Hepatocyte (in vitro differentiated cells): ENCODE data around the gene B2M. TPM values are rescaled to one million over a fixed set of nuclear protein-coding genes. Genes with fewer than 3 reads are reported as not detected.
A peak's percentile ranks its signal among the peaks of the same experiment; 100 is the strongest.

ENCODE experiments used
- DNase-seq: peaks from one replicate; pipeline ENCODE4 v3.0.0-alpha.2; 2016; ENCODE audit warnings: low spot score
- H2AFZ ChIP-seq: fragments of 200-600 bp; sonication (generic); 2 replicates; pipeline ENCODE4 v1.6.0; 2016; ENCODE audit warnings: antibody characterized with exemption, mild to moderate bottlenecking
- H3K27ac ChIP-seq: fragments of 200-600 bp; sonication (generic); 2 replicates; pipeline ENCODE4 v1.5.1; 2016; ENCODE audit warnings: mild to moderate bottlenecking
- H3K27me3 ChIP-seq: fragments of 200-600 bp; sonication (generic); 2 replicates; pipeline ENCODE4 v1.6.1; 2016
- H3K36me3 ChIP-seq: fragments of 200-600 bp; sonication (generic); replicated peaks from 2 replicates; pipeline ENCODE4 v1.5.1; 2016; ENCODE audit warnings: low read depth; ENCODE audit not compliant: insufficient read depth
- H3K4me1 ChIP-seq: fragments of 200-600 bp; sonication (generic); 2 replicates; pipeline ENCODE4 v1.5.1; 2016; ENCODE audit warnings: mild to moderate bottlenecking, moderate library complexity; ENCODE audit not compliant: insufficient read depth
- H3K4me2 ChIP-seq: fragments of 200-600 bp; sonication (generic); 2 replicates; pipeline ENCODE4 v1.6.0; 2016
- H3K4me3 ChIP-seq: fragments of 200-600 bp; sonication (generic); 2 replicates; pipeline ENCODE4 v1.5.1; 2016; ENCODE audit warnings: mild to moderate bottlenecking
- H3K79me2 ChIP-seq: fragments of 200-600 bp; sonication (generic); 2 replicates; pipeline ENCODE4 v1.6.0; 2017; ENCODE audit warnings: mild to moderate bottlenecking
- H3K9me2 ChIP-seq: fragments of 200-600 bp; sonication (generic); replicated peaks from 2 replicates; pipeline ENCODE4 v1.6.0; 2017; ENCODE audit warnings: mild to moderate bottlenecking; ENCODE audit not compliant: insufficient read depth
- H3K9me3 ChIP-seq: fragments of 200-600 bp; sonication (generic); 2 replicates; pipeline ENCODE4 v1.5.1; 2016; ENCODE audit warnings: low read depth, mild to moderate bottlenecking
- H4K20me1 ChIP-seq: fragments of 200-600 bp; sonication (generic); 2 replicates; pipeline ENCODE4 v1.6.0; 2016; ENCODE audit warnings: mild to moderate bottlenecking; ENCODE audit not compliant: insufficient read depth, poor library complexity, severe bottlenecking
- CTCF ChIP-seq: fragments of 200-600 bp; sonication (generic); IDR thresholded peaks from 2 replicates; pipeline ENCODE4 v1.5.1; 2016; ENCODE audit warnings: antibody characterized with exemption, mild to moderate bottlenecking; ENCODE audit not compliant: poor library complexity
- EZH2 ChIP-seq: fragments of 200-600 bp; sonication (generic); IDR thresholded peaks from 2 replicates; pipeline ENCODE4 v1.6.1; 2016; ENCODE audit warnings: antibody characterized with exemption, mild to moderate bottlenecking, borderline replicate concordance
- EZH2phosphoT487 ChIP-seq: fragments of 200-600 bp; sonication (generic); IDR thresholded peaks from one replicate; pipeline ENCODE4 v1.6.1; 2018; ENCODE audit warnings: antibody characterized with exemption, mild to moderate bottlenecking, low read depth, moderate library complexity; ENCODE audit not compliant: unreplicated experiment, severe bottlenecking
- WGBS: methylation state at CpG from one replicate; pipeline ENCODE4 v1.1.6; 2016; ENCODE audit warnings: low lambda C conversion rate; ENCODE audit errors: missing lambda C conversion rate; 5-methylcytosine and 5-hydroxymethylcytosine counted together
- polyA plus RNA-seq: library from polyadenylated mRNA; unstranded; fragments of >200 nt; fragmentation: Nextera tagmentation; extraction: Ambion mirVana; gene quantifications from 2 replicates; pipeline ENCODE4 v1.2.1, GENCODE V29; 2016
- total RNA-seq: library from RNA; depleted of rRNA; stranded (reverse); fragments of >200 nt; gene quantifications from 2 replicates; pipeline ENCODE4 v1.2.3, GENCODE V29; 2014

B2M gene
- total and polyA plus RNA-seq, 2 experiments from 2014 or later, result 2,324 to 2,570 TPM

GRCh38 chr15:44712346-44713005, 1.2 kb downstream of the B2M start:
- H2AFZ ChIP-seq, result no peak overlapping the region
- DNase-seq, result peak; percentile 78
- H3K4me3 ChIP-seq, result peak overlapping the region; percentile 83
- H3K4me2 ChIP-seq, result peak overlapping the region; percentile 90
- H3K27me3 ChIP-seq, result no peaks in the 10 kb centered on the region
- no peak for TF ChIP-seq CTCF
- TF ChIP-seq EZH2, result no peak
- TF ChIP-seq EZH2phosphoT487, result no peak
- H4K20me1 ChIP-seq, result peaks cover 32% of the 10 kb centered on the region
- H3K9me3 ChIP-seq, result no peaks in the 10 kb centered on the region
- no peaks in the 10 kb centered on the region for H3K9me2 ChIP-seq
- H3K79me2 ChIP-seq, result peaks cover 50% of the 10 kb centered on the region
- H3K4me1 ChIP-seq, result peaks cover 4% of the 10 kb centered on the region
- 52% methylated on average over 24 of the region's 24 CpGs for WGBS
- H3K27ac ChIP-seq, result peak overlapping the region; percentile 99
- H3K36me3 ChIP-seq, result no peaks in the 10 kb centered on the region

GRCh38 chr15:44713006-44713966, 2.0 kb downstream of the B2M start:
- H2AFZ ChIP-seq, result no peak overlapping the region
- peaks cover 4% of the 10 kb centered on the region for H3K4me1 ChIP-seq
- 95% methylated on average over 5 of the region's 5 CpGs for WGBS
- no peaks in the 10 kb centered on the region for H3K27me3 ChIP-seq
- H3K4me2 ChIP-seq, result peak overlapping the region; percentile 90
- H3K36me3 ChIP-seq, result no peaks in the 10 kb centered on the region
- TF ChIP-seq EZH2 (no peak), CTCF (peak; percentile 25)
- no peaks in the 10 kb centered on the region for H3K9me2 ChIP-seq
- peak overlapping the region; percentile 99 for H3K27ac ChIP-seq
- peaks cover 50% of the 10 kb centered on the region for H3K79me2 ChIP-seq
- DNase-seq, result no peak
- peaks cover 32% of the 10 kb centered on the region for H4K20me1 ChIP-seq
- no peaks in the 10 kb centered on the region for H3K9me3 ChIP-seq
- H3K4me3 ChIP-seq, result peak overlapping the region; percentile 83

- no peaks in the 10 kb centered on the region for H3K27me3 ChIP-seq
- H3K36me3 ChIP-seq, result no peaks in the 10 kb centered on the region
- DNase-seq, result no peak
- peaks cover 32% of the 10 kb centered on the region for H4K20me1 ChIP-seq
- H3K9me3 ChIP-seq, result no peaks in the 10 kb centered on the region
- TF ChIP-seq EZH2 (no peak), EZH2phosphoT487 (no peak), CTCF (no peak)
- no peak overlapping the region for H3K4me3 ChIP-seq
- no peaks in the 10 kb centered on the region for H3K9me2 ChIP-seq
- peaks cover 43% of the 10 kb centered on the region for H3K79me2 ChIP-seq
- no peak overlapping the region for H2AFZ ChIP-seq
- no peak overlapping the region for H3K4me2 ChIP-seq
- peaks cover 4% of the 10 kb centered on the region for H3K4me1 ChIP-seq
- H3K27ac ChIP-seq, result no peak overlapping the region
- 93% methylated on average over 6 of the region's 6 CpGs for WGBS
Observed at GRCh38 chr15:44715142-44715796, 4.0 kb downstream of the B2M start.
